Astrocyte of the spinal cord (primary cell): Measurements from ENCODE around the gene PON3.
"Not testable (repeated sequence)": the region's sequence is repeated elsewhere in the genome, so short reads cannot be mapped to it uniquely, and the experiment has no call there.

Experiments
- DNase-seq: peaks from one replicate; pipeline ENCODE4 v3.0.0; 2011; ENCODE audit warnings: low read depth, low spot score
- H3K4me3 ChIP-seq: 2 replicates; pipeline ENCODE4 v1.5.1; 2011; ENCODE audit warnings: low read depth, mild to moderate bottlenecking, low read length, moderate library complexity
- in situ Hi-C: cut with HindIII; loops from 2 replicates; pipeline ENCODE4 v1.10.0; 2017; ENCODE audit warnings: low sequenced_read_pairs
- TF ChIP-seq, protein P1 (sequence below): IDR thresholded peaks from 2 replicates; pipeline ENCODE4 v1.5.1; 2012; ENCODE audit warnings: low read depth, mild to moderate bottlenecking, low read length, inconsistent platforms

Gene PON3

DNA sequence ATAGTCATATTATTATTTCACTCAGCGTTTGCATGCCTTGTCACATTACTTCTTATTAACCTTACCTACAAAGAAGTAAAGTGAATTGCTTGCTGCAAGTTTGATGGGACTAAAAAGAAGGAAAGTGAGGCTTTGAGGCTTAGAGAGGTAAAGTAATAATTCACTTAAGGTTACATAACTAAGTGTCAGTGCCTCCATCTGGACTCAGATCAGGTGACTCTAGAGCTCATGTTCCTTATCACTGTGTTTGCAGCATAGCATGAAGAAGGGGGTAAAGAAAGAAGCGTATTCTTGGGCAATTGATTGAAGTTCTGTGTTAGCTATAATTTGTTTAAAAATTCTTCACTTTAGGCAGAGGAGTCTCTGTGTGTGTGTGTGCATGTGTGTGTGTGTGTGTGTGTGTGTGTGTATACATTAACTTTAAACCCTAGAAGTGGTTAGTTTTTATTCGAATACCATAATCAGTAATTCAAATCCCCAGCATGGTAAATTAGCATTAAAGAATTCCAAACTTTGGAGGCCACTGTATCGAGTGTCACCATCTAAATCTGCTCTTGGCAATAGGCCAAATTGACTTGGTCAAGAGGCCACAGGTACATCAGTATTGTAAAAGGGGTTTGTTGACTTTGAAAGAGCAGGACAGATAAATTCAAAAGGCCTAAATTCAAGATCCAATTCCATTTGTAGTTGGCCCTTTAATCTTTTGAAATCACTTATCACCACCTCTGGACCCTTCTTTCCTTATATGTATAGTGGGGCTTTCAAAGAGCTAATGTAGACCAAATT, 2.2 kb upstream of the PON3 start:
- in situ Hi-C loops = no loop called here
- DNase-seq = no peak
- TF ChIP-seq, protein P1, sequence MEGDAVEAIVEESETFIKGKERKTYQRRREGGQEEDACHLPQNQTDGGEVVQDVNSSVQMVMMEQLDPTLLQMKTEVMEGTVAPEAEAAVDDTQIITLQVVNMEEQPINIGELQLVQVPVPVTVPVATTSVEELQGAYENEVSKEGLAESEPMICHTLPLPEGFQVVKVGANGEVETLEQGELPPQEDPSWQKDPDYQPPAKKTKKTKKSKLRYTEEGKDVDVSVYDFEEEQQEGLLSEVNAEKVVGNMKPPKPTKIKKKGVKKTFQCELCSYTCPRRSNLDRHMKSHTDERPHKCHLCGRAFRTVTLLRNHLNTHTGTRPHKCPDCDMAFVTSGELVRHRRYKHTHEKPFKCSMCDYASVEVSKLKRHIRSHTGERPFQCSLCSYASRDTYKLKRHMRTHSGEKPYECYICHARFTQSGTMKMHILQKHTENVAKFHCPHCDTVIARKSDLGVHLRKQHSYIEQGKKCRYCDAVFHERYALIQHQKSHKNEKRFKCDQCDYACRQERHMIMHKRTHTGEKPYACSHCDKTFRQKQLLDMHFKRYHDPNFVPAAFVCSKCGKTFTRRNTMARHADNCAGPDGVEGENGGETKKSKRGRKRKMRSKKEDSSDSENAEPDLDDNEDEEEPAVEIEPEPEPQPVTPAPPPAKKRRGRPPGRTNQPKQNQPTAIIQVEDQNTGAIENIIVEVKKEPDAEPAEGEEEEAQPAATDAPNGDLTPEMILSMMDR = no peak
- no peak overlapping the region for H3K4me3 ChIP-seq

DNA sequence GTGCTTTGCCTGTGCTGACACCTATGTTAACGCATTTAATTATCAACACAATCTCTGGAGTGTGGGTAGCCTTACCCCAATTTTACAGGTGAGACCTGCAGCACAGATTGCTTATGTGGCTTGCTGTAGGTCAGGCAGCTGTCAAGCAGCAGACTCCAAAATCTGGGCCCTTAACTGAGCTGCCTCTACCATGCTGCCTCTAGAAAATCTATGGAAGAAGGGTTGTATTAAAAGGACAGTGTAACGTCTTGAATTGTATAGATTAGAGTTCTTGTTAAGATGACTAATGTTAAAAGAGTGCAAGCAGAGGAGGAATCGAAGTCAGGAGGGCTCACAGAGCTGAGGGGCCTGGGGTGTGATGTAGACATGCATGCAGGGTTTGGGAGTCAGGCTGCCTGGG, 1.2 kb upstream of the PON3 start:
- DNase-seq = no peak
- TF ChIP-seq, protein P1 = no peak
- in situ Hi-C loops = no loop called here
- H3K4me3 ChIP-seq = no peak overlapping the region

DNA sequence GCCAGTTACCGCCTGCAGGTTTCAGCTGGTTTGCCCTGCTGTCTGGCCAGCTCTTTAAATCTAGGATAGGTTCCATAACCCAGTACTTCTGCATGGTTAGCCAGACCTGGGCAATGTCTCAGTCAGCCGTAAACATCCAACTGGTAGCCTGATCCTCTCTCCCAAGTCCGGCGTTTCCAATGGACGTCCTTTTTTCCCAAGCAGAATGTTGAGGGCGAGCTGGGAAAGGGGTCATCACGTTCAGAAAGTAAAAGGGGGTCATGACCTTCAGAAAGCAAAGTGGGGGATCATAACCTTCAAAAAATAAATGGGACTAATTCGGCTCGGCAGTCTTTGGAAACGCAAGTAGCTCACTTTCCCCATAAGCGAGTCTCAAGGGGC, 430 bp downstream of the PON3 start:
- TF ChIP-seq, protein P1 = no peak
- H3K4me3 ChIP-seq = no peak overlapping the region
- no peak for DNase-seq
- in situ Hi-C loops = no loop called here

DNA sequence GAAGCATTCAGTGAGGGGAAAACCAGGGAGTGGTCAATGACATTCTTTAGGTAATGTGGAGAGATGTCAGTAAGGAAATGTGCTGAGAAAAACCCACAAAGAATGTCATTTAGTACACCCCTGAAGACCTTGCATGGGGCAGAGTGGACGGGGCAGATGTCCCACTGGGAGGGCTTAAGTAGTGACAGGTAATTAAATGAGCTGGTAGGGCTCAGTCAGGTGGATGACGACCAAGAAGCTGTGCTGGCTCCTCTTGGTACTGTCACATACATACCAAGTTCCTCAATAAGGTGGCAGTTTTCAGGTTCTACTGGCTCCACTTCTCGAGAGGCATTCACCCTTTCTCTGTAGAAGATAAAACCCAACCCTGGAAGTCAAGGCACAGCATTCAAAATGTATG, 1.8 kb downstream of the PON3 start:
- H3K4me3 ChIP-seq = no peak overlapping the region
- in situ Hi-C loops = no loop called here
- TF ChIP-seq, protein P1 = no peak
- DNase-seq = no peak

DNA sequence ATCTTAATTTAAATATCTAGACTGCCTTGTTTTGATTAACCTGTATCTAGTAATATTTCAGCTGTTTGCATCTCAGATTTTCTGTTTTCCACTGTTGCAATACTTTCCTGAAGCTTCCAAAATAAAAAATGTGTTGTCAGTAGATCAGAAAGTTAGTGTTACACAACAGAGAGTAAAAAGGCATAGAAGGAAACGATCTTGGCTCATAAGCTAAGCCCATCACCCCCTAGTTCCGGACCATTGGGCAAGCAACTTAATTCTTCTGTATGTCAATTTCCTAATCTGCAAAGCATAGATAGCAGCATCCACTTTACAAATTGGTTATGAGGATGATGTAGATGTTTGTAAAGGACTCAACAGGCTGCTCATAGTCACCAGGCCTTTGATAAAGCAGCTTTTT, 4.4 kb downstream of the PON3 start:
- TF ChIP-seq, protein P1 = no peak
- no peak overlapping the region for H3K4me3 ChIP-seq
- DNase-seq = no peak
- in situ Hi-C loops = no loop called here

DNA sequence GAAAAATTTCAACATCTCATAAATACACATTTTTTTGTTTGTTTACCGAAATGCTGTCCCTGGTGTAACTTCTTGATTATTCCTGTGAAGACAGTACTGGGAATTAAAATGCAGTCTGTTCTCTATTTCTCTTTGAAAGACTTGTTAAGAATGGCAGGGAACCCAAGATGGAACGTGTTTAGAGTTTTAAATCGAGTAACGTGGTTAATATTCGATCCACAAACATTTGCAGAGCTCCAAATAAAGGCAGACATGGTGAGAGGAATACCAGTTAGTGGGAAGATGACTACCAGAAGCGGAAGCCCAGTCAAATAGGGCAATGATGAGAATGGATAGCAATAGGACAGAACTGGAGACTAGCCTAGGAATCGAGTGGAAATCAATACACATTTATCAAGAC, 6.7 kb downstream of the PON3 start:
- no peak for DNase-seq
- in situ Hi-C loops = no loop called here
- TF ChIP-seq, protein P1 = no peak
- no peak overlapping the region for H3K4me3 ChIP-seq

DNA sequence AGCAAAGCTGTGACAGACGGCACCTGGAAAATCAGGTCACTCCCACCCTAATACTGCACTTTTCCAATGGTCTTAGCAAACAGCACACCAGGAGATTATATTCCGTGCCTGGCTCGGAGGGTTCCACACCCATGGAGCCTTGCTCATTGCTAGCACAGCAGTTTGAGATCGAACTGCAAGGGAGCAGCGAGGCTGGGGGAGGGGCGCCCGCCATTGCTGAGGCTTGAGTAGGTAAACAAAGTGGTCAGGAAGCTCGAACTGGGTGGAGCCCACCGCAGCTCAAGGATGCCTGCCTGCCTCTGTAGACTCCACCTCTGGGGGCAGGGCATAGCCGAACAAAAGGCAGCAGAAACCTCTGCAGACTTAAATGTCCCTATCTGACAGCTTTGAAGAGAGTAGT, 16.7 kb downstream of the PON3 start:
- in situ Hi-C loops, H3K4me3 ChIP-seq, DNase-seq: not testable (repeated sequence)
